ENCODE data around the gene RBM15B. TPM values are rescaled to one million over a fixed set of nuclear protein-coding genes. Genes with fewer than 3 reads are reported as not detected.

RBM15B gene
- total RNA-seq, 3 donors from 2014 or later = 24.6 to 32.5 (median 28.7) TPM

DNA sequence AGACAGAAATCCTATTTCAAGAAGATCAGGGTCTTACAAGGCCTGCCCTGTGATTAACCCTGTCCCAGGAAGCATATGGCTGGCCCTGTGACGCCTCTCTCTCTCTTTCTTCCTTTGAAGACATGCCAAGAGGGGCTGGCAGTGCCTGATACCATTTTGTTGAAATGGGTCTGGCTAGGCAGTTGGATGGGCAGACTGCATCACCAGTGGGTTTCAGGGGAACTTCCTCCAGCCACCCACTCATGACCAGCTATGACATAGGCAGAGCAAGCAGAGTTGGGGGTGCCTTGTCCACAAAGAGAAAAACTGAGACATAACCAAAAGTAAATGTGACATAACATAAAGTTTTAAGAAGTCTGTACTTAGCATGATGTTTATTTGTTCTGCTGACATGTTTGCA lies 37.4 kb upstream of the RBM15B start:
- TF ChIP-seq POLR2AphosphoS5 (IDR thresholded peaks at IDR 0.05) = no peak
- TF ChIP-seq POLR2A (IDR thresholded peaks at IDR 0.05) = no peak
- TF ChIP-seq, protein P1, sequence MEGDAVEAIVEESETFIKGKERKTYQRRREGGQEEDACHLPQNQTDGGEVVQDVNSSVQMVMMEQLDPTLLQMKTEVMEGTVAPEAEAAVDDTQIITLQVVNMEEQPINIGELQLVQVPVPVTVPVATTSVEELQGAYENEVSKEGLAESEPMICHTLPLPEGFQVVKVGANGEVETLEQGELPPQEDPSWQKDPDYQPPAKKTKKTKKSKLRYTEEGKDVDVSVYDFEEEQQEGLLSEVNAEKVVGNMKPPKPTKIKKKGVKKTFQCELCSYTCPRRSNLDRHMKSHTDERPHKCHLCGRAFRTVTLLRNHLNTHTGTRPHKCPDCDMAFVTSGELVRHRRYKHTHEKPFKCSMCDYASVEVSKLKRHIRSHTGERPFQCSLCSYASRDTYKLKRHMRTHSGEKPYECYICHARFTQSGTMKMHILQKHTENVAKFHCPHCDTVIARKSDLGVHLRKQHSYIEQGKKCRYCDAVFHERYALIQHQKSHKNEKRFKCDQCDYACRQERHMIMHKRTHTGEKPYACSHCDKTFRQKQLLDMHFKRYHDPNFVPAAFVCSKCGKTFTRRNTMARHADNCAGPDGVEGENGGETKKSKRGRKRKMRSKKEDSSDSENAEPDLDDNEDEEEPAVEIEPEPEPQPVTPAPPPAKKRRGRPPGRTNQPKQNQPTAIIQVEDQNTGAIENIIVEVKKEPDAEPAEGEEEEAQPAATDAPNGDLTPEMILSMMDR (IDR thresholded peaks at IDR 0.05) = no peak
- Histone ChIP-seq H3K4me1 (no peaks in the 10 kb centered on the region), H3K27me3 (no peaks in the 10 kb centered on the region), H3K4me3 (no peak overlapping the region), H3K36me3 (no peaks in the 10 kb centered on the region), H3K27ac (no peak overlapping the region), H3K9me3 (no peaks in the 10 kb centered on the region)
- intact Hi-C loops (cut with DNase I; ENCODE audit: low total_unique reads) = no loop called here
- DNase-seq (ENCODE audit: low spot score in 2 of 2) = no peak

- no peak overlapping the region for H3K27ac ChIP-seq
- H3K36me3 ChIP-seq = no peaks in the 10 kb centered on the region
- TF ChIP-seq POLR2A (IDR thresholded peaks at IDR 0.05) (no peak), POLR2AphosphoS5 (IDR thresholded peaks at IDR 0.05) (no peak)
- no peaks in the 10 kb centered on the region for H3K9me3 ChIP-seq
- no peaks in the 10 kb centered on the region for H3K4me1 ChIP-seq
- H3K27me3 ChIP-seq = no peaks in the 10 kb centered on the region
- H3K4me3 ChIP-seq = no peak overlapping the region
- intact Hi-C loops (cut with DNase I; ENCODE audit: low total_unique reads) = no loop called here
- DNase-seq (ENCODE audit: low spot score in 2 of 2) = no peak
These were observed 36.9 kb upstream of the RBM15B start for GRCh38 chr3:51354172-51354571.

- Histone ChIP-seq H3K4me3 (no peak overlapping the region), H3K36me3 (no peaks in the 10 kb centered on the region), H3K27ac (no peak overlapping the region), H3K9me3 (no peaks in the 10 kb centered on the region), H3K4me1 (no peaks in the 10 kb centered on the region), H3K27me3 (no peaks in the 10 kb centered on the region)
- DNase-seq (ENCODE audit: low spot score in 2 of 2) = no peak
- intact Hi-C loops (cut with DNase I; ENCODE audit: low total_unique reads) = no loop called here
- TF ChIP-seq POLR2A (IDR thresholded peaks at IDR 0.05) = no peak
- TF ChIP-seq, protein P1 (IDR thresholded peaks at IDR 0.05) = no peak
- no peak for TF ChIP-seq POLR2AphosphoS5 (IDR thresholded peaks at IDR 0.05)
These were observed 36.1 kb upstream of the RBM15B start for GRCh38 chr3:51354731-51355615.

DNA sequence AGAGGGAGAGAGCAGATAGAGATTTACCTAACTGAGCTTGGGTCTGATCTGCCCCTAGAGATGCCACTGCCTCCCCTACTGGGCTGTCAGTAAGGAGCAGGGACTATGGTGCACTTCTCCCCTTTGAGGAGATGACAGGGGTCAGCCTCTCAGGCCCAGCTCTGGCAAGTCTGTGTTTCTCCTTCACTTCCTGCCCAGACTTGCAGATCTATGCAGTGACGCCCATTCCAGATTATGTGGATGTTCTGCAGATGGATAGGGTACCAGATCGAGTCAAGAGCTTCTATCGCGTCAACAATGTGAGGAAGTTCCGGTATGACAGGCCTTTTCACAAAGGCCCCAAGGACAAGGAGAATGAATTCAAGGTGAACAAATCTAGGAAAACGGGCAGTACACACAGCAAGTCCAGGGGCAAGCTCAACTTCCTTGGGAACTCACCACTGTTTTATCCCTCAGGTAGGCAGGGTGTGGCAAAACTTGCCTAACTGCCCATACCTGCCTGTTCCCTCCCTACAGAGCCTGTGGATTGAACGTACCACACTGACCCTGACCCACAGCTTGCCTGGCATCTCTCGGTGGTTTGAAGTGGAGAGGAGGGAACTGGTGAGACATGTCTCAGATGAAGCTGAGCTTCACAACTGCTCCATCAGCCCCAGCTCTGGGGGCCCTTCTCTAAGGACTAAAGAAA lies 35.0 kb upstream of the RBM15B start:
- no peak overlapping the region for H3K27ac ChIP-seq
- no peaks in the 10 kb centered on the region for H3K36me3 ChIP-seq
- no peak overlapping the region for H3K4me3 ChIP-seq
- H3K27me3 ChIP-seq = no peaks in the 10 kb centered on the region
- H3K9me3 ChIP-seq = no peaks in the 10 kb centered on the region
- no peak for DNase-seq (ENCODE audit: low spot score in 2 of 2)
- TF ChIP-seq POLR2A (IDR thresholded peaks at IDR 0.05) (no peak), POLR2AphosphoS5 (IDR thresholded peaks at IDR 0.05) (no peak)
- TF ChIP-seq, protein P1 (IDR thresholded peaks at IDR 0.05) = no peak
- intact Hi-C loops (cut with DNase I; ENCODE audit: low total_unique reads) = no loop called here
- H3K4me1 ChIP-seq = no peaks in the 10 kb centered on the region

DNA sequence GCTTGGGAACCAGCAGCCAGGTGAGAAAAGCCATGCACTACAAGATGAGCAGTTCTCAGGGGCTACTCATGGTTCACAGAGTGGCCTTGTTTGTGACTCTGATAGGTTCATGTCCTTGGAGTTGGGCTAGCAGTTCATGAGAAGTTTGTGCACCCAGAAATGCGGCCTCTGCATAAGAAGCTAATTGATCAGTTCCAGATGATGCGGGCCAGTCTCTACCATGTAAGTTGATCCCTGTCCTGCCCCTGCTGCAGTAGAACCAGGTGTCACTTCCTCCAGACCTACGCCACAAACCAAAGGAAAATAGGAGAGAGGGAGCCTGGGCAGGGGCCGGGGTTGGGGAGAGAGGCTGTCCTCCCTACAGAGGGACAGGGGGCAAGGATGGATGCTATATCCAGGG lies 33.2 kb upstream of the RBM15B start:
- H3K27me3 ChIP-seq = no peaks in the 10 kb centered on the region
- H3K4me3 ChIP-seq = no peak overlapping the region
- no peak overlapping the region for H3K27ac ChIP-seq
- no peaks in the 10 kb centered on the region for H3K9me3 ChIP-seq
- TF ChIP-seq, protein P1 (IDR thresholded peaks at IDR 0.05) = no peak
- TF ChIP-seq POLR2A (IDR thresholded peaks at IDR 0.05) (no peak), POLR2AphosphoS5 (IDR thresholded peaks at IDR 0.05) (no peak)
- H3K4me1 ChIP-seq = no peaks in the 10 kb centered on the region
- intact Hi-C loops (cut with DNase I; ENCODE audit: low total_unique reads) = no loop called here
- H3K36me3 ChIP-seq = no peaks in the 10 kb centered on the region
- no peak for DNase-seq (ENCODE audit: low spot score in 2 of 2)
